NOMO-1 treated with dmso at 0.1 percent for 144 hours (cell line): ENCODE data around the gene IGDCC3.
A peak's percentile ranks its signal among the peaks of the same experiment; 100 is the strongest.

ENCODE experiments used
- DNase-seq: peaks from one replicate; lab custom pipeline; 2025; ENCODE audit not compliant: unreplicated experiment; lab: John Stamatoyannopoulos, UW

IGDCC3 gene

GRCh38 chr15:65344214-65344913, 33.4 kb downstream of the IGDCC3 start:
- DNase-seq = no peak

GRCh38 chr15:65343374-65343981, 34.3 kb downstream of the IGDCC3 start:
- DNase-seq = no peak

DNA sequence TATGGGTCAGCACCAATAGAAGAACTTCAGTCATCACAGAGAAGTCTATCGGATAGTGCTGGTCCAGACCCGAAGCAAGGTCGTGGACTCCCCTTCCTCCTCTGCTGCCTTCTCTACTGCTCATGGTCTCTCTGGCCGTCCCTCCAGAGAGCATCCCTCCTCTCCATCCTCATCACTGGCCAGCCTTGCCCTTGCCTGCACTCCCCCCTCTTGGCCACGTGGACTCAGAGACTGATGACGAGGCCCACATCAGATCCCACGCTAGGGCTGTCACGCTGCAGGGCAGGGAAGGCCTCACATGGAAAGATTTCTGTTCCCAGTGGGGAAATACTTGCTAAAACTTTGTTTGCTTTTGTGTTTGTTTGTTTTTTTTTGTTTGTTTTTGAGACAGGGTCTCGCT, 35.3 kb downstream of the IGDCC3 start:
- DNase-seq = no peak

GRCh38 chr15:65339920-65340319, 37.9 kb downstream of the IGDCC3 start:
- DNase-seq = peak; percentile 53

GRCh38 chr15:65339416-65339815, 38.4 kb downstream of the IGDCC3 start:
- no peak for DNase-seq

GRCh38 chr15:65338823-65339222, 39.0 kb downstream of the IGDCC3 start:
- no peak for DNase-seq

- no peak for DNase-seq
Observed at GRCh38 chr15:65338366-65338765, 39.4 kb downstream of the IGDCC3 start.

DNA sequence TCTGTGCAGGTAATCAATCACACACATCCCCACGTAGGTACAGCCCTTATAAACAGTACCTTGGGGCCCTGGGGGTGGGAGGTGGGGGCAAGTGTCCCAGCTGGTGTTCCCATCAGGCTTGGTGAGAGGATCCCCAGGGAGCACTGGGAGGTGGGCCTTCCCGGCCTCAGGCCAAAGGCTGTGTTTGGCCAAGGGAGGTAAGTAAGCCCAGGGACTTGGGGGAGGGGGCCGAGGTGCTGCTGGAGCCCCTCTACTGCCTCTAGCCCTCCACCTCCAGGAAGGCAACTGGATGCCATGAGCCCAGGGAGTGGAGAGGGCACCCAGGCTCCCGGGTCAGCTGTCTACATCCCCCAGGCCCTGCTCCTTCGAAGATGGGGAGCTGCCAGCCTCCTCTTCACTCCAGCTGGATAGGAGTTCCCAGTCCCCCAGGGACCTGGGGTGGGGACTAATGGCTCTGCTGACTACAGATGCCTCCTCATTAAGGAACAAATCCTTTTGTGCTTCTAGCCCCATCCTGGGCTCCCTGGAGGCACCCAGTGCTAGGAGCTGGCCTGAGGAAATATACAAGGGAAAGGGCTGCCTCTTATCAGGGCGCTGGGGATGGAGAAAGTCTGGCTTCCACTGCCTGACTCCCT, 40.2 kb downstream of the IGDCC3 start:
- no peak for DNase-seq

DNA sequence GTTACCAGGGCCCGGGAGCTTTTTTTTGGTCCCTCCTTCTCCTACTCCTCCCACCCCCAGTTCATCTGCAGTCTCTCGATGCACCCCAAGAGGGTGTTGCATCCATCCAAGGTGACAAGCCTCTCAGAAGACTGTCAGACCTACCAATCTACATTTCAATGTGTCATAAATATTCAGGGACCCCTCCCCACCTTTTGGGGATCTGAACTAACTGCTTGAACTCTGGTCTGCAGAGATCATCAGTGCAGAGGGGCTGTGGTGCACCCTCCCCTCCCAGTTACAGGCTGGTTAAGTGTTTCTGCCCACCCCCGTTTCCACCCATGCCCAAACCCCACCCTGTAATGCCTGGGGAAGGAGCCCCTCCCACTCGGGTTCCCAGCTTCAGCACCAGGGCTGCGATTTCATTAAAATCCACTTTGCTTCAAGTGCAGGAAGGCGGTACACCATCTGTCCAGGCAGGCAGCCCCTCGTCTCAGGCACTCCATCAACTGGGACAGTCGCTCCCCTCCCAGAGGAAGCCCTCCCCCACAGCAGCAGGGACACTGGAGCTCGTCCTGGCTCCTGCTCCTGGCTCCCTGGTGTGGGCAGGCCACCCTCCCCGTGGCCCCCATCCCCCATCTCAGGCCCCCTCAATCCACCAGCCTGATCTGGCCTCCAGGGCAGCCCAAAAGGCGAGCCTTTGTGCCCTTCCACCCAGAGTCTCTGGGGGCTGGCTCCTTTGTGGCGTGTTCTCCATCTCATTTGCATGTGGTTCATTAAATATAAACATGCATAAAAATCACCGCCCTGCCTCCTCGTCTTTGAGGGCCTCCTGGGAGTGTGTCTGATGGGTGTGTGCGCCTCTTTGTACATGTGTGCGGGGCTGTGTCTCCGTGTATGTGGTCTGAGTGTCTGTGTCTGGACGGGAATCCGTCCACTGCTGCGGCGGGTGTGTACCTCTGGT, 41.0 kb downstream of the IGDCC3 start:
- no peak for DNase-seq

- no peak for DNase-seq
Observed at GRCh38 chr15:65335278-65336055, 42.3 kb downstream of the IGDCC3 start.

DNA sequence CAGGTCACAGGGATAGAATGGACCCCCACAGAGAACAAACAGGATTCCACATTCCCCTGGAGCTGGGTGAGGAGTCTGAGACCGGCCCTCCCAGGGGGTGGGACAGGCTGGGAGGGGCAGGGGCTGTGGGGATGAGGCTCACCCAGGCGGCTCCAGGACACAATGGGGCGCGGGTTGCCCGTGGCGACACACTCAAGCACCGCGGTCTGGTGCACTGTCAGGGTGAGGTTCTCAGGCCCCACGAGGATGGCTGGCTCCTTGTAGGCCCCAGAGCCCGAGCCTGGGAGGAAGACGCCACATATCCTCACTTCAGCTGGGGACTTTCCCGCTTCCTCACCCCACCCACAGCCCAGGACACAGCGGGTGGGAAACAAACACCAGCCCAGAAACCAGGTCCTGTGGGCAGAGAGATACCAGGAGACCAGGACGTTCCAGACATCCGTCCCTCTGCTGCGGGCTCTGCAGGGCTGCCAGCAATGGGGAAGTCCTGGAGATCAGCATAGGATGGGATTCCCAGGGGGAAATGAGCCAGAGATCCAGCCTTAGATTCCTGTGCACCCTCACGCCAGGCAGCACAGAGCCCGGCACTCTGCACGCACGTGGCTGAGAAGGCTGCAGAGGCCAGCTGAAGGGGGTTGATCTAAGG, 43.1 kb downstream of the IGDCC3 start:
- no peak for DNase-seq

- DNase-seq = no peak
Observed at GRCh38 chr15:65333856-65334255, 43.9 kb downstream of the IGDCC3 start.

GRCh38 chr15:65333148-65333820, 44.5 kb downstream of the IGDCC3 start:
- no peak for DNase-seq

- no peak for DNase-seq
Observed at GRCh38 chr15:65332391-65333147, 45.2 kb downstream of the IGDCC3 start.

- DNase-seq = no peak
Observed at GRCh38 chr15:65331811-65332210, 46.0 kb downstream of the IGDCC3 start.

DNA sequence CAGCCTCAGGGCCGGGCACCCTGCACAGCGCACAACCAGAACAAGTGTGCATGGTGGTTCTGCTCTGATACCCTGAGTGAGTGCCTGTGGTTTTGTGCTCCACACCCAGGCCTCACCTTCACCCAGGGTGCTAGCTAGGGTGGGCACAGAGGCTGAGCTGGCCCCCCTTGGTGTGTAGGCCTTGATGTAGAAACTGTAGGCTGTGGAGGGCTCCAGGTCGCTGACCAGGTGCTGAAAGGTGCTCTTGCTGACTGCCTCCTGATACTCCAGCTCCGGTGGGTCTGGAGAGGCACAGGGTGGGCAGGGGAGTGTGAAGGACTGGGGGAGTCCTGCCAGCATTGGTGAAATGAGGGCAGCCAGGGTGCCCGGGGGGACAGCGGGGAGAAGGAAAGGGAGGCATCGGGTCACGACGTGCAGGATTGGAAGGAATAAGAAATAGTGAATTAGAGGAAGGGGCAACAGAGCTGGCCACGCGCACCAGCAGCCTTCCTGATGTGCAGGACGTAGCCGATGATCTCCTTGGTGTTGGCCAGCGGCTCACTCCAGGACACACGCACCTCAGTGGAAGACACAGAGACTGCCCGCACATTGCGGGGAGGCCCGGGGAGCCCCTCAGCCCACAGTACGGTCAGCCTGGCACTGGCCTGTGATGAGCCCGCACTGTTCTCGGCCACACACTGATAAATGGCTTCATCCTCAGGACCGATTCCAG, 46.7 kb downstream of the IGDCC3 start:
- no peak for DNase-seq

GRCh38 chr15:65329984-65330735, 47.6 kb downstream of the IGDCC3 start:
- DNase-seq = no peak
